K562 (cell line): Measurements from ENCODE around the gene SEC14L1. TPM values are rescaled to one million over a fixed set of nuclear protein-coding genes. Genes with fewer than 3 reads are reported as not detected.

ENCODE experiments used
- ATAC-seq: fragments of 200-7000 bp; cut with Tn5 transposase; 3 replicates; pipeline ENCODE4 v1.9.1; 2020; ENCODE audit warnings: moderate library complexity
- BruUV-seq: library from RNA; stranded (reverse); fragments of 400-500 nt; replicated peaks from 2 replicates; lab custom pipeline; 2021; lab: Mats Ljungman, UMichigan
- CTCF ChIA-PET: fragments of 300-600 bp; formaldehyde crosslinking; extraction: SDS; loops from one replicate; lab custom pipeline; 2021; ENCODE audit warnings: low intra/inter-chr PET ratio; lab: Yijun Ruan, JAX
- POLR2A ChIA-PET: fragments of 300-600, 350-650 bp; sonication (Branson Sonifier 250); formaldehyde crosslinking; extraction: SDS; loops from one replicate; lab custom pipeline; 2021; ENCODE audit warnings: antibody characterized with exemption, inconsistent platforms; lab: Yijun Ruan, JAX
- DNase-seq, 4 experiments: peaks; one replicate each; pipeline versions ENCODE4 v3.0.0 to v3.0.0-alpha.2; 2011 to 2018; ENCODE audit warnings: low spot score in 3 of 4, mixed read lengths in 3 of 4; ENCODE audit errors: extremely low read depth in 1 of 4
- FAIRE-seq: peaks from 2 replicates; lab custom pipeline; 2011; peaks lifted over from hg19 to GRCh38; lab: Jason Lieb, UNC
- H2AFZ ChIP-seq: 2 replicates; pipeline ENCODE4 v1.6.0; 2011; ENCODE audit warnings: low read depth, low read length, control low read depth, inconsistent platforms
- H3K27ac ChIP-seq: fragments of 200-600 bp; 3 replicates; pipeline ENCODE4 v1.8.0; 2011; ENCODE audit warnings: low read depth, mild to moderate bottlenecking, control low read depth, inconsistent platforms, low read length, moderate library complexity, mixed read lengths; ENCODE audit errors: extremely low read depth
- H3K27me3 ChIP-seq, 2 experiments: fragments of 300-600 bp in 1 of 2; 2 replicates in 1 of 2; 3 replicates in 1 of 2; pipeline versions ENCODE4 v1.6.0 to v1.8.0; 2011; ENCODE audit warnings: inconsistent platforms in 2 of 2, low read length in 2 of 2, mild to moderate bottlenecking in 1 of 2, mixed read lengths in 1 of 2, moderate library complexity in 1 of 2; ENCODE audit not compliant: control insufficient read depth in 2 of 2, insufficient read depth in 2 of 2
- H3K36me3 ChIP-seq: fragments of 300-600 bp; 3 replicates; pipeline ENCODE4 v1.8.0; 2011; ENCODE audit warnings: mild to moderate bottlenecking, low read length, inconsistent platforms; ENCODE audit not compliant: control insufficient read depth, insufficient read depth
- H3K4me1 ChIP-seq, 2 experiments: fragments of 200-600 bp in 1 of 2; replicated peaks in 1 of 2; 2 replicates in 1 of 2; 3 replicates in 1 of 2; pipeline versions ENCODE4 v1.5.1 to v1.8.0; 2011; ENCODE audit warnings: inconsistent platforms in 2 of 2, low read length in 2 of 2, mild to moderate bottlenecking in 1 of 2, mixed read lengths in 1 of 2, moderate library complexity in 1 of 2; ENCODE audit not compliant: control insufficient read depth in 2 of 2, insufficient read depth in 2 of 2
- H3K4me2 ChIP-seq: 2 replicates; pipeline ENCODE4 v1.6.1; 2011; ENCODE audit warnings: low read length, control low read depth, inconsistent platforms, mixed read lengths; ENCODE audit not compliant: insufficient read depth
- H3K4me3 ChIP-seq: fragments of 200-600 bp; sonication (generic), shearing (Covaris generic); 2 replicates; pipeline ENCODE4 v1.5.1; 2016; ENCODE audit warnings: control low read depth, inconsistent platforms
- H3K79me2 ChIP-seq: fragments of 200-600 bp; 3 replicates; pipeline ENCODE4 v1.8.0; 2011; ENCODE audit warnings: low read length, inconsistent platforms; ENCODE audit not compliant: control insufficient read depth, insufficient read depth
- H3K9ac ChIP-seq, 2 experiments: 2 replicates each; pipeline versions ENCODE4 v1.6.0 to v1.6.1; 2011; ENCODE audit warnings: low read depth in 2 of 2, low read length in 2 of 2, control low read depth in 1 of 2, inconsistent platforms in 1 of 2, mild to moderate bottlenecking in 1 of 2, mixed read lengths in 1 of 2; ENCODE audit not compliant: insufficient read depth in 1 of 2
- H3K9me1 ChIP-seq: one replicate; pipeline ENCODE4 v1.6.0; 2011; ENCODE audit warnings: inconsistent platforms, mild to moderate bottlenecking, low read length, moderate library complexity; ENCODE audit not compliant: control insufficient read depth, insufficient read depth
- H3K9me3 ChIP-seq: replicated peaks from 2 replicates; pipeline ENCODE4 v1.5.1; 2011; ENCODE audit warnings: low read depth, low read length, inconsistent platforms; ENCODE audit not compliant: control insufficient read depth, insufficient read depth
- H4K20me1 ChIP-seq: replicated peaks from 2 replicates; pipeline ENCODE4 v1.6.1; 2011; ENCODE audit warnings: low read length, inconsistent platforms, mixed read lengths; ENCODE audit not compliant: control insufficient read depth, insufficient read depth
- CEBPB ChIP-seq: fragments of 450-650 bp; IDR thresholded peaks from 2 replicates; pipeline ENCODE4 v1.6.1; 2016; ENCODE audit warnings: missing genetic modification characterization, missing compliant biosample characterization
- CEBPG ChIP-seq, 3 experiments: fragments of 200-800 bp in 1 of 3; sonication (Bioruptor generic) in 1 of 3; sonication (generic) in 1 of 3; formaldehyde crosslinking in 1 of 3; IDR thresholded peaks in 2 of 3; conservative IDR thresholded peaks in 1 of 3; 2 replicates each; pipeline versions ENCODE4 v1.6.1 to v1.8.0; 2016 to 2022; ENCODE audit warnings: missing compliant biosample characterization in 2 of 3, missing genetic modification characterization in 2 of 3, mild to moderate bottlenecking in 1 of 3, missing genetic modification reagents in 1 of 3
- CREM ChIP-seq: IDR thresholded peaks from 2 replicates; pipeline ENCODE4 v1.6.1; 2014; ENCODE audit warnings: antibody characterized with exemption, low read depth
- NFE2 ChIP-seq: IDR thresholded peaks from 2 replicates; pipeline ENCODE4 v1.6.1; 2014; ENCODE audit warnings: antibody characterized with exemption, low read depth
- SOX6 ChIP-seq: fragments of 450-650 bp; IDR thresholded peaks from 2 replicates; pipeline ENCODE4 v1.6.1; 2014; ENCODE audit warnings: mild to moderate bottlenecking
- ZBTB17 ChIP-seq: fragments of 450-650 bp; formaldehyde crosslinking; IDR thresholded peaks from 2 replicates; pipeline ENCODE4 v1.4.0; 2020; ENCODE audit warnings: mild to moderate bottlenecking
- ZNF75A ChIP-seq: fragments of 450-650 bp; formaldehyde crosslinking; IDR thresholded peaks from 2 replicates; pipeline ENCODE4 v1.4.0; 2020; ENCODE audit warnings: mild to moderate bottlenecking
- WGBS: fragments of 100-300 bp; shearing (Covaris generic); methylation state at CpG from one replicate; pipeline ENCODE4 v1.1.6; 2016; ENCODE audit warnings: low coverage, mixed read lengths; ENCODE audit not compliant: insufficient coverage; ENCODE audit errors: missing lambda C conversion rate; 5-methylcytosine and 5-hydroxymethylcytosine counted together
- in situ Hi-C: fragments of 300-500 bp; cut with MboI; formaldehyde crosslinking; loops from 4 replicates; pipeline ENCODE4 v1.15.0; 2018; ENCODE audit warnings: inconsistent platforms, mixed read lengths
- intact Hi-C: fragments of 100-400 bp; cut with micrococcal nuclease; formaldehyde crosslinking; loops from 2 replicates; pipeline ENCODE4 v1.14.2; 2022
- polyA plus RNA-seq, 8 experiments: library from polyadenylated mRNA; depleted of rRNA in 4 of 8; stranded (reverse) in 5 of 8; unstranded in 3 of 8; fragments of >200 nt; fragmentation: Nextera tagmentation in 2 of 8; fragmentation: Illumina TruSeq in 1 of 8; extraction: Ambion mirVana in 2 of 8; extraction: Trizol in 1 of 8; gene quantifications; 2 replicates each; pipeline versions ENCODE4 v1.2.1 to v1.2.3, GENCODE V29; 2011 to 2014; ENCODE audit warnings: inconsistent platforms in 1 of 8, missing spikeins in 1 of 8
- total RNA-seq, 7 experiments: library from RNA; depleted of rRNA in 6 of 7; stranded (reverse); fragments of >200 nt in 6 of 7; fragmentation: Illumina TruSeq in 2 of 7; extraction: Trizol in 2 of 7; gene quantifications; 2 replicates each; pipeline versions ENCODE4 v1.2.1 to v1.2.3, GENCODE V29; 2011 to 2021; ENCODE audit warnings: low replicate concordance in 1 of 7
- TF ChIP-seq, protein P1 (sequence below), 2 experiments: fragments of 450-650 bp; IDR thresholded peaks; 2 replicates each; pipeline ENCODE4 v1.6.1; 2016; ENCODE audit warnings: mild to moderate bottlenecking in 2 of 2, borderline replicate concordance in 1 of 2, low read depth in 1 of 2, moderate library complexity in 1 of 2

SEC14L1 gene
- total and polyA plus RNA-seq, 9 of the 15 experiments (the other 6 are each of a cell fraction or from before 2014, with no cell fraction given): 3.1 to 39.7 (median 15.2) TPM

DNA sequence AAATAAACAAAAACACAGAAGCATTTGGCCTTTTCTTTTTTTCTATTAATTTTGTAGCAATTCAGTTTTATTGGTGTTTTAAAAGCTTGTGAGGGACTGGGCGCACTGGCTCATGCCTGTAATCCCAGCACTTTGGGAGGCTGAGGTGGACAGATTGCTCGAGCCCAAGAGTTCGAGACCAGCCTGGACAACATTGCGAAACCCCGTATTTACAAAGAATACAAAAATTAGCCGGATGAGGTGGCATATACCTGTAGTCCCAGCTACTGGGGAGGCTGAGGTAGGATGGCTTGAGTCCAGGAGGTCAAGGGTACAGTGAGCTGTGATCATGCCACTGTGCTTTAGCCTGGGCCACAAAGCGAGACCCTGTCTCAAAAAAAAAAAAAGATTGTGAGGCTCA, 53.4 kb downstream of the SEC14L1 start:
- 0 out of 3 replicates have a peak, but pooled peaks cover 4% of the 10 kb centered on the region for H3K79me2 ChIP-seq
- in situ Hi-C loops: no loop called here
- FAIRE-seq (no peak), ATAC-seq (no peak), DNase-seq (no peak)
- no peaks in the 10 kb centered on the region for H3K9me1 ChIP-seq
- no peaks in the 10 kb centered on the region for H4K20me1 ChIP-seq
- intact Hi-C loops: no loop called here
- no peaks in the 10 kb centered on the region for H3K27me3 ChIP-seq
- no peak for TF ChIP-seq CEBPG (CRISPR knock-in tag; IDR thresholded peaks at IDR 0.05)
- TF ChIP-seq CEBPG (tag; conservative IDR thresholded peaks at IDR 0.05 in 1 of 2, IDR thresholded peaks at IDR 0.05 in 1 of 2): 0 out of 4 replicates have a peak, but pooled peaks of 1 of the 2 experiments have one; percentile 6
- peak; percentile 52 for TF ChIP-seq CEBPB
- TF ChIP-seq NFE2: no peak
- CTCF ChIA-PET: no interaction called here
- no TSS peak for BruUV-seq
- POLR2A ChIA-PET: interaction anchor here (0.6 kb wide), 1 partner anchor 17 kb away, joined by 3 read pairs; no protein-coding TSS in a partner anchor
- no peak overlapping the region for H3K27ac ChIP-seq
- H3K4me3 ChIP-seq: no peak overlapping the region
- peaks cover 67% of the 10 kb centered on the region for H3K36me3 ChIP-seq
- H3K9me3 ChIP-seq: no peaks in the 10 kb centered on the region
- H3K9ac ChIP-seq: no peak overlapping the region
- no peak overlapping the region for H3K4me2 ChIP-seq
- WGBS: 100% methylated on average over 5 of the region's 7 CpGs
- H2AFZ ChIP-seq: no peak overlapping the region
- no peaks in the 10 kb centered on the region for H3K4me1 ChIP-seq

DNA sequence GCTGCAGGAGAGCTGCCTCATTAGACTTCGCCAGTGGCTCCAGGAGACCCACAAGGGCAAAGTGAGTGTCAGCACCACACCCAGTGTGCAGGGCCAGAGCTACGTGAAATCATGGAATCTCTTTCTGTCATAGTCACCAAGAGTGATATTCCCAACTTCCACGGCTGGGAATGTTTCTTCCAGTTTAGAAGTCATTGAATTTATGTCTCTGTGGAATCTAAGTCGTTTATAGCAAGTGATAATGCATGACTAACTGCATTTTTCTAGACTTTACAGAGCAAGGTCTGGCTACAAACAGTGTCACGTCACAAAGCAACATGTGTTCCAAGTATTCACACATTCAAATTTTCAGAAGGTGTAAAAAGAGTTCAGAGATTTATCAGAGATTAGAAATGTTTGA, 55.5 kb downstream of the SEC14L1 start:
- no peaks in the 10 kb centered on the region for H4K20me1 ChIP-seq
- DNase-seq (no peak), ATAC-seq (no peak), FAIRE-seq (no peak)
- POLR2A ChIA-PET: interaction anchor here (0.6 kb wide), 2 partner anchors 20 to 160 kb away, joined by 3 read pairs; no protein-coding TSS in a partner anchor
- intact Hi-C loops (no loop called here), in situ Hi-C loops (no loop called here)
- 74% methylated on average over 5 of the region's 5 CpGs for WGBS
- no peak overlapping the region for H2AFZ ChIP-seq
- no peaks in the 10 kb centered on the region for H3K79me2 ChIP-seq
- no peaks in the 10 kb centered on the region for H3K27me3 ChIP-seq
- no peak overlapping the region for H3K27ac ChIP-seq
- BruUV-seq: no TSS peak
- no peaks in the 10 kb centered on the region for H3K9me1 ChIP-seq
- H3K4me1 ChIP-seq: no peaks in the 10 kb centered on the region
- H3K9me3 ChIP-seq: no peaks in the 10 kb centered on the region
- H3K4me2 ChIP-seq: no peak overlapping the region
- no peak overlapping the region for H3K4me3 ChIP-seq
- peaks cover 71% of the 10 kb centered on the region for H3K36me3 ChIP-seq
- H3K9ac ChIP-seq: no peak overlapping the region
- CTCF ChIA-PET: no interaction called here
- TF ChIP-seq ZNF75A (CRISPR knock-in tag) (no peak), ZBTB17 (no peak), SOX6 (no peak), CREM (no peak)
- TF ChIP-seq, protein P1, sequence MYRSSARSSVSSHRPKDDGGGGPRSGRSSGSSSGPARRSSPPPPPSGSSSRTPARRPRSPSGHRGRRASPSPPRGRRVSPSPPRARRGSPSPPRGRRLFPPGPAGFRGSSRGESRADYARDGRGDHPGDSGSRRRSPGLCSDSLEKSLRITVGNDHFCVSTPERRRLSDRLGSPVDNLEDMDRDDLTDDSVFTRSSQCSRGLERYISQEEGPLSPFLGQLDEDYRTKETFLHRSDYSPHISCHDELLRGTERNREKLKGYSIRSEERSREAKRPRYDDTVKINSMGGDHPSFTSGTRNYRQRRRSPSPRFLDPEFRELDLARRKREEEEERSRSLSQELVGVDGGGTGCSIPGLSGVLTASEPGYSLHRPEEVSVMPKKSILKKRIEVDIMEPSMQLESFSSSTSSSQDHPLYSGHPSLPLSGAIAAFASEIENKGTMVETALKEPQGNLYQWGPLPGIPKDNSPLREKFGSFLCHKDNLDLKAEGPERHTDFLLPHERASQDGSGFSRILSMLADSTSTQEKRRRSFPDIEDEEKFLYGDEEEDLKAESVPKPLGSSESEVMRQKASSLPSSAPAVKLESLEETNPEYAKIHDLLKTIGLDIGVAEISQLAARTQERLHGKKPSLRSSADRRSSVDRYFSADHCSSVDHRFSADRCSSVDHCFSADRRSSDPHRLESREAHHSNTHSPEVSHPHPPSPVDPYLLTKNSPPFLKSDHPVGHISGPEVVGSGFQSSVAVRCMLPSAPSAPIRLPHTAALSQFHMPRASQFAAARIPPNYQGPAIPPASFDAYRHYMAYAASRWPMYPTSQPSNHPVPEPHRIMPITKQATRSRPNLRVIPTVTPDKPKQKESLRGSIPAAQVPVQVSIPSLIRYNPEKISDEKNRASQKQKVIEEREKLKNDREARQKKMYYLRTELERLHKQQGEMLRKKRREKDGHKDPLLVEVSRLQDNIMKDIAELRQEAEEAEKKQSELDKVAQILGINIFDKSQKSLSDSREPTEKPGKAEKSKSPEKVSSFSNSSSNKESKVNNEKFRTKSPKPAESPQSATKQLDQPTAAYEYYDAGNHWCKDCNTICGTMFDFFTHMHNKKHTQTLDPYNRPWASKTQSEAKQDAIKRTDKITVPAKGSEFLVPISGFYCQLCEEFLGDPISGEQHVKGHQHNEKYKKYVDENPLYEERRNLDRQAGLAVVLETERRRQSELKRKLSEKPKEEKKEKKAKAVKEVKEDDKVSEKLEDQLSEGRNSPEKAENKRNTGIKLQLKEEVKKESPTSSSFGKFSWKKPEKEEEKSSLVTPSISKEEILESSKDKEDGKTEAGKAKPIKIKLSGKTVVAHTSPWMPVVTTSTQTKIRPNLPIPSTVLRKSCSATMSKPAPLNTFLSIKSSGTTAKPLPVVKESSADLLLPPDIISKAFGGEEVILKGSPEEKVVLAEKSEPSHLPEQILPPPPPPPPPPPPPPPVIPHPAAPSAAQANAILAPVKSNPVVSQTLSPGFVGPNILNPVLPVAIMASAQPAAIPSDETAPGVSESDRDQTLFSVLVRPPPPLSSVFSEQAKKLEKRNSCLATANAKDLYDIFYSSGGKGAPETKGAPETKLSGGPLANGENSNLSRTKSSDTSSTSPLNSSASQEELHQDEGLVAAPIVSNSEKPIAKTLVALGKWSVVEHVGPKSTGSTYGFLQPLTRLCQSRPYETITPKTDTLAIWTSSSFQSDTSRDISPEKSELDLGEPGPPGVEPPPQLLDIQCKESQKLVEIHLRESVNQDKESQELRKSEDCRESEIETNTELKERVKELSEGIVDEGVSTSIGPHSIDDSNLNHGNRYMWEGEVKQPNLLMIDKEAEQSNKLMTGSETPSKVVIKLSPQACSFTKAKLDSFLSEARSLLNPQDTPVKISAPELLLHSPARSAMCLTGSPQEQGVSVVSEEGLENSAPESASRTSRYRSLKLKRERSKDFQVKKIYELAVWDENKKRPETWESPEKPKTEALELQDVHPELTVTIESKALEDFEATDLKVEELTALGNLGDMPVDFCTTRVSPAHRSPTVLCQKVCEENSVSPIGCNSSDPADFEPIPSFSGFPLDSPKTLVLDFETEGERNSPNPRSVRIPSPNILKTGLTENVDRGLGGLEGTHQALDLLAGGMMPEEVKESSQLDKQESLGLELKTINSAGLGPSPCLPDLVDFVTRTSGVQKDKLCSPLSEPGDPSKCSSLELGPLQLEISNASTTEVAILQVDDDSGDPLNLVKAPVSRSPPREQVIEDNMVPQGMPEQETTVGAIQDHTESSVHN (IDR thresholded peaks at IDR 0.05; ENCODE audit: borderline replicate concordance in 1 of 2, low read depth in 1 of 2): no peak
